Fibroblast of skin of left biceps (primary cell): ENCODE data around the gene DCP2.

Experiments
- DNase-seq, 2 experiments: peaks; one replicate each; pipeline ENCODE4 v3.0.0-alpha.2; 2013; ENCODE audit warnings: low read depth in 2 of 2

DCP2 gene

DNA sequence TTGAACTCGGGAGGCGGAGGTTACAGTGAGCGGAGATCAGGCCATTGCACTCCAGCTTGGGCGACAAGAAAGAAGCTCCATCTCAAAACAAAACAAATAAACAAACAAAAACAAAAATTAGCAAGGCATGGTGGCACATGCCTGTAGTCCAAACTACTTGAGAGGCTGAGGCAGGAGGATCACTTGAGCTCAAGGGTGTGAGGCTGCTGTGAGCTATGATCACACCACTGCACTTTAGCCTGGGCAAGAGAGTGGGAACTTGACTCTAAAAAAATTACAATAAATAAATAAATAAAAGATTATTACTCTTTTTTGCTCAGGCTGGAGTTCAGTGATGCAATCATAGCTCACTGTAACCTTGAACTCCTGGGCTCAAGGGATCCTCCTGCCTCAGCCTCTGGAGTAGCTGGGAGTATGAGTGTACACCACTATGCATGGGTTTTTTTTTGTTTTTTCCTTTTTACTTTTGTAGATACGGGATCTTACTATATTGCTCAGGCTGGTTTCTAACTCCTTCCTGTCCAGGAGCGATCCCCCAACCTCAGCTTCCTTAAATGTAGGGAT, 9.0 kb upstream of the DCP2 start:
- DNase-seq, result no peak

- no peak for DNase-seq
Observed at GRCh38 chr5:112968411-112969106, 8.0 kb upstream of the DCP2 start.

DNA sequence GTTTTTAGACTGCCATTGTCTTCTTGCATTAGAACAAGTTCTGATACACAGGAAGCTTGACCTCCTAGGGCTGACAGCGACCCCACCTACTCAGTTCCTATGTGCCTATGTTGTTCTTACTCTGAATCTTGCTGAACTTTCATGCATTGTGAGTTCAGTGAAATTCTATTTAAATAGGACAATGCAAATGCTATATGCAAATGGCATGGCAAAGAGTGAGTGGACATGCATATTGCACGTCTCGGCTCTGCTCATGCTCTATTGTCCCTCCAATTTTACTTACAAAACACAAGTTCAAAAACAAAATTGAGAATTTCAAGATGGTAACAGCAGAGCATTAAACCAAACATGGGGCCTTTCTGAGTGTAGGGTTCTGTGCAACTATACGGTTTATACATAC, 5.3 kb upstream of the DCP2 start:
- DNase-seq, result no peak

GRCh38 chr5:112973036-112973435, 3.6 kb upstream of the DCP2 start:
- no peak for DNase-seq

- DNase-seq, result no peak
Observed at GRCh38 chr5:112973904-112974303, 2.7 kb upstream of the DCP2 start.

DNA sequence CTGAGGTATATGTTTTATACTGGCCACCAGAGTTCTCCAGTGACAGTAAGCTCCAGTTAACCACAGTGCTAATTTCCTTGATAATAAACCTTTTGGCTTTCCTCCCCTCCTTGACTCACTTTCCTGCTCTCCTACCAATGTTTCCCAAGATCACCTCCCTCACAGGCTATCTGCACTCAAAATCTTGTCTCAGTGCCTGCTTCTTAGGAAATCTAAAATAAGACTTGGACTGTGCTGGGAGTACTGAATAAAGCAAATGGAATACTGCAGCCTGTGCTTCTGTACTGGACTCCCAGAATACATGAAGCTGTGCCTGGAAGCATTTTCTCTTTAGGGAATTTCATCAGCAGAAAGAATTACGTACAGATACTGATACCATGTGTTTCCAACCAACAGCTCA, 1.7 kb upstream of the DCP2 start:
- DNase-seq, result no peak

DNA sequence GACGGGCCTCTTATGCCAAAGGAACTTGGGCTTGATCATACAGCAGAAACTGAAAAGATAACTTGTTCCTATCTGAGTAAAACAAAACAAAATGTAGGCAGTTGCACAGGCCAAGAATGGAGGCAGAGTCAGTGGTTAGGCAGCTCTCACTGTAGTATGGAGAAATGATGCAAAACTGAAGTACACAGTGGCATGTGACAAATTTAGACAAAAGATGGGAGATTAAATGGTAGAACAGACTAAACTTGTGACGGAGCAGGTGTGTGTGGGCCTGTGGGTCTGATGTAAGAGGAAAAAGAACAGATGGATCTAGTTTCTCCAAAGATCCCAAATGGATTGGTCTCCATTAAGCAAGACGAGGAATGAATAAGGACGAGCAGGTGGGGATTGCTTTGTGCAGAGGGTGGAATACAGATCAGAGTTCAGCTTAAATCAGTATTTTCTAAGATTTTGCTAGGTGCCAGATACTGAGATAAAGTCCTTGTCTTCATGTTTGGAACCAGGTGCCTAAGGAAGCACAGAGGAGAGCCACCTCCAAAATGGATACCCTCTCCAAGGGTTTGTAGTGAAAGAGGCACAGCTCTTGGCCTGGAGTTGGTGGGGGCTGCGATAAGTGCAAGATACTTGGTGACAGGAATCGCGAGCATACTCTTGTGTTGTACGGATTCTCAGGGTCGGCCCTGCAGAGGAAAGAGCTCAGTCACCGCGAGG, 722 bp upstream of the DCP2 start:
- no peak for DNase-seq

DNA sequence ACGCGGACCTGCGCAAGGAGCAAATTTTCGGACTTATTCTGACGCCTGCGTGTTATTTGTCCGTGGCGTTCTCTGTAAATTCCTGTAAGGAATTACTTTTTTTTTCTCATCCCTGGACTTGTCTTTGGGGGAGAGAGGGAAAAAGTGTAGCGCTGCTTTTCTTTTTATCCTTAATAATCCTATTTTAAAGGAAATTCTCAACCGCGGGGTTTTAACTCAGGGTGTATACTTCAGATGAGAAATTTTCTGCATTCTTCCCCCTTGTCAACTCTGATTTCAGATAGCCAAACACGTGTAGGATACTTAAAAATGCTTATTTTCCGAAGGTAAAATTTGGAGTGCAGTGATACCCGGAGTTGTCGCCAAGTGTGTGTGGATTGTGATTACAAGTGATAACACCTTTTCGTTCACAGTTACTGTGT, 853 bp downstream of the DCP2 start:
- DNase-seq, result no peak

- DNase-seq, result no peak
Observed at GRCh38 chr5:112978836-112979235, 2.2 kb downstream of the DCP2 start.

GRCh38 chr5:112979723-112980122, 3.1 kb downstream of the DCP2 start:
- no peak for DNase-seq

- DNase-seq, result no peak
Observed at GRCh38 chr5:112983363-112983762, 6.8 kb downstream of the DCP2 start.

DNA sequence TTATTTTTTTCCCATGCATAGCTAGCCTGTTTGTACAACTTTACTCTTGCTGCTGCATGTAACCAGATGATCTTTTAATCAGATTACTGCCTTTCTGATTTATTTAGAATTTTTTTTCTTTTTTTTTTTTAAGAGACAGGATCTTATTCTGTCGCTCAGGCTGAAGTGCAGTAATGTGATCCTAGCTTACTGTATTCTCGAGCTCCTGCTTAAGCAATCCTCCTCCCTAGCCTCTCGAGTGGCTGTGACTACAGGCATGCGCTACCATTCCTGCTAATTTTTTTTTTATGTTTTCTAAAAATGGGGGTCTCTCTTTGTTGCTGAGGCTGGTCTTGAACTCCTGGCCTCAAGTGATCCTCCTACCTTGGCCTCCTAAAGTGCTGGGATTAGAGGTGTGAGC, 9.6 kb downstream of the DCP2 start:
- no peak for DNase-seq

DNA sequence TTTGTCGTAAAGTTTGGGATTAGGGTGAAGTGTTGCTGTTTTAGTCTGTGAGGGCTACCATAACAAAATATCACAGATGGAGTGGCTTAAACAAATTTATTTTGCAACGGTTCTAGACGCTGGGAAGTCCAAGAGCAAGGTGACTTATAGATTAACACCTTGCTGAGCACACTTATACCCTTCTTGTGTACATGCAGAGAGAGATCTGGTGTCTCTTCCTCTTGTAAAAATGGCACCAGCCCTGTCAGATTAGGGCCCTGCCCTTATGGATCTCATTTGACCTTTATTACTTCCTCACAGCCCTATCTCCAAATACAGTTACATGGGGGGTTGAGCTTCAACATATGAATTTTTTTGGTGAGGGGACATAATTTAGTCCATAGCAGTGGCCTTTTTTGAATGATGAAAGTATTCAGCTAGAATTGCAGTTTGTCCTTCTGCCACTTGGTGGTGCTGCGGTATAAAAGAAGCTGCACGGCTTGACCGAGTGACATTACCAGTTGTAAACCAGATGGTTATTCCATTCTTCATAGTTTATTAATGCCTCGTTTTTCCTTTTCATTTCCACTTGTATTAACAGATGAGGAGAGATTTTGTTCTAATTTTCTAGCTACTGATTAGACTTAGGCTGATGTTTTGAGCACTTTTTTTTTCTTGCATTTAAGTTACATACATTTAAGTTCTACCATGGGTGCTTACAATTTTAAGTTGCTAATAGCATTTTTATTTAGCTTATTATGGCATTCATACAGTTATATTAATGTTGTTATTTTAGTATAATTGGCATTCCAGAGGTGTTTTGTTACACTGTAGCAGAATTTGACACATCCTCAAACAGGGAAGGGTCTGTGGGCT, 19.4 kb downstream of the DCP2 start:
- peak in 1 of 2 experiments; percentile 39 for DNase-seq

DNA sequence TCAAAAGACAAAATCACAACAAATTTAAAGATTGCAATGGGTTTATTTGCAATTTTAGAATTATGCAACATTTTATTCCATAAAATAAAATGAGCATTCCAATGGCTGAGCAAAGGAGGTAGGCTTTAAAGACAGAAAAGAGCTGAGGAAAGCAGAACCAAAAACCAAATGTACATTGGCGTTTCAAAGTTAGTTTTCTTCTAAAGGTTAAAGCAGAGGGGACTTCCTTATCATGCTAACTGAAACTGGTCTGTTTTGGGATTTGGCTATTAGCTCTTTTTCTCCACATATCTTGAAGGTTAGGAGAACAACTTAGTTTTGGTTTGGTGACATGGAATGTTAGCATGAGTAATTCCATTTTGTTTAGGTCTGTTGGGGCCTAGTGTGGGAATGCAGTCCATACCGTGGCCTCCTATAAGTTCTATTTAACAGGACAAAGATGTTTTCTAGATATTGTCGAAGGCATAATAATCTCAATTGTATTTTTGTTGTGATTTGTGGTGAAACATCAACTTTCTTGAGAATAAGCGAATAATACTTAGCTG, 20.3 kb downstream of the DCP2 start:
- no peak for DNase-seq

DNA sequence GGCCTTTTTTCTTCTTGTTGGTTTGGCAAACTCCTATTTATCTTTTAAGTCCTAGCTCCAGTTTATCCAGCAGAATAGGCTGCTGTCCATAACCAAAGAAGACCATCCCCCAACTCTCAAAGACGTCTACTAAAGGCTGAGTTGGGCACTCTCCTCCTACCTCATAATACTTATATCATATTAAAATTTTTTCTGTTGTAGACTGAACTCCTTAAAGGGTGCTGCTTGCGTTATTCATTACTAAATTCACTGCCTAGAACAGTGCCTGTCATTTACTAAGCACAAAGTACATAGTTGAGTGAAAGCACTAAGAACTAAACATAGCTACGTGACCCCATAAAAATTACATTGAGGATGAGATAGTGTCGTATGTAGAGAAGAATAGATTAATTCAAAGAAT, 21.7 kb downstream of the DCP2 start:
- no peak for DNase-seq

DNA sequence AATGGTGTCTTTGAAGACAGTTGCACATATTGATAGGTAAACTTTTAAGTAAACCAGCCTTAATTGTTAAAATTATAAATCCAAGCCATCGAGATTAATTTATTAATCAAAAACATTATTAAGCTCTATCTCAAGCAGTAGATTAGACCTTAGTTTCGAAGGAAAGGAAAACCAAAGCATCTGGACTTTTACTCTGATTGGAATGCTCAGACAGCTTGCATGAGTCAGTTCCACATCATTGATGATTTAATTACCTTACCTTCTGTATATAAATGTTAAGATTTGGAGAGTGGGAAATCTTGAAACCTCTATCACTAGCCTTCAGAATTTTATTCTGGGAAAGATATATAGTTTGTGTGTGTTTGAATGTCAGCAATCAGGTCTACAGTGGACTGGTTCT, 23.9 kb downstream of the DCP2 start:
- no peak for DNase-seq

GRCh38 chr5:113002423-113002822, 25.8 kb downstream of the DCP2 start:
- no peak for DNase-seq

GRCh38 chr5:113003763-113004162, 27.2 kb downstream of the DCP2 start:
- no peak for DNase-seq

GRCh38 chr5:113005454-113005853, 28.9 kb downstream of the DCP2 start:
- no peak for DNase-seq

GRCh38 chr5:113017881-113018635, 41.5 kb downstream of the DCP2 start:
- no peak for DNase-seq
